GM20000 (cell line): ENCODE measurements around the gene PLCB2.

Experiments
- DNase-seq: peaks from one replicate; pipeline ENCODE4 v3.0.0; 2012; ENCODE audit warnings: low spot score
- TF ChIP-seq, protein P1 (sequence below): IDR thresholded peaks from 2 replicates; pipeline ENCODE4 v1.5.1; 2012; ENCODE audit warnings: mild to moderate bottlenecking, control low read depth; ENCODE audit errors: extremely low read depth, missing control alignments

Gene PLCB2

GRCh38 chr15:40331026-40331425 lies 23.3 kb upstream of the PLCB2 start:
- TF ChIP-seq, protein P1, sequence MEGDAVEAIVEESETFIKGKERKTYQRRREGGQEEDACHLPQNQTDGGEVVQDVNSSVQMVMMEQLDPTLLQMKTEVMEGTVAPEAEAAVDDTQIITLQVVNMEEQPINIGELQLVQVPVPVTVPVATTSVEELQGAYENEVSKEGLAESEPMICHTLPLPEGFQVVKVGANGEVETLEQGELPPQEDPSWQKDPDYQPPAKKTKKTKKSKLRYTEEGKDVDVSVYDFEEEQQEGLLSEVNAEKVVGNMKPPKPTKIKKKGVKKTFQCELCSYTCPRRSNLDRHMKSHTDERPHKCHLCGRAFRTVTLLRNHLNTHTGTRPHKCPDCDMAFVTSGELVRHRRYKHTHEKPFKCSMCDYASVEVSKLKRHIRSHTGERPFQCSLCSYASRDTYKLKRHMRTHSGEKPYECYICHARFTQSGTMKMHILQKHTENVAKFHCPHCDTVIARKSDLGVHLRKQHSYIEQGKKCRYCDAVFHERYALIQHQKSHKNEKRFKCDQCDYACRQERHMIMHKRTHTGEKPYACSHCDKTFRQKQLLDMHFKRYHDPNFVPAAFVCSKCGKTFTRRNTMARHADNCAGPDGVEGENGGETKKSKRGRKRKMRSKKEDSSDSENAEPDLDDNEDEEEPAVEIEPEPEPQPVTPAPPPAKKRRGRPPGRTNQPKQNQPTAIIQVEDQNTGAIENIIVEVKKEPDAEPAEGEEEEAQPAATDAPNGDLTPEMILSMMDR = no peak
- no peak for DNase-seq

GRCh38 chr15:40330368-40330836 lies 22.7 kb upstream of the PLCB2 start:
- TF ChIP-seq, protein P1 = no peak
- no peak for DNase-seq

GRCh38 chr15:40329804-40330203 lies 22.1 kb upstream of the PLCB2 start:
- no peak for DNase-seq
- TF ChIP-seq, protein P1 = no peak

- TF ChIP-seq, protein P1 = no peak
- DNase-seq = no peak
Observed at GRCh38 chr15:40328751-40329150, 21.0 kb upstream of the PLCB2 start.

DNA sequence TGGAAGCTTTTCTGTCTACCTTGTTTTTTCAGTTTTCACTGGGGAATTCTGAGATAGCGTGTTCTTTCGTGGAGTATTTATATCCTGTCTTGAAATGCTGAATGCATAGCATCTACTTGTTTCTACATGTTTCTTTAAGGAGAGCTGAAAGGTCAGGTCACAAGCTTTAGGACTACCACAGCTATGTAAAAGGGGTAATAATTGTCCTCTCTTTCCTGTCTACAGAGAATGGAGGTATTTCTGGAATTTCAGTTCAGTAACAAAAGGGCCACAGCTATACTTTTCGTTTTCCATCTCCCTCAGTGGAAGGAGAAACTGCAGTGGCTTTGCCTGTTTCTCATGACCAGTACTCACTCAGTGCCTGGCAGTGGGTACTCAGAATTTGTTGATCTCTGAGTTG lies 20.4 kb upstream of the PLCB2 start:
- DNase-seq = no peak
- TF ChIP-seq, protein P1 = no peak

- TF ChIP-seq, protein P1 = no peak
- DNase-seq = no peak
Observed at GRCh38 chr15:40327457-40327856, 19.7 kb upstream of the PLCB2 start.

GRCh38 chr15:40325700-40326099 lies 18.0 kb upstream of the PLCB2 start:
- TF ChIP-seq, protein P1 = no peak
- no peak for DNase-seq

DNA sequence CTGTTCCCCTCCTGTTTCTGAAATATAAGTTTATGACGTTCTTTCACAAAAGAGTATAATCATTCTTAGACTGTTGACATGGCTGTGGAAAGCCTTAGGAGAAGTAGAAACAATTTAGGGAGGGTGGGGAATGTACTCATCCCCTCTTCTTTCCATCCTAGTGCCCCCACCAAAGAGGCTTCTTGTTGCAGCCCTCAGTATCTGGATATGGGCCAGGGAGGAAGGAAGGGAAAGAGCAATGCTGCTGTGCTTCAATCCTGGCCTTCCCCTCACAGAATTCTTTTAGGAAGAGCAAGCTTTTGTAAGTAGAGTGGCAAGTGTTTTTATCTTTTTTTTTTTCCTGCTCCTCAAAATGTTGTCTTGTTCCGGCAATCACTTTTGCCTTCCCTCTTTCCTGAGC lies 17.5 kb upstream of the PLCB2 start:
- DNase-seq = no peak
- TF ChIP-seq, protein P1 = no peak
